Immature natural killer cell (primary cell): ENCODE data around the gene TRAK2. TPM values are rescaled to one million over a fixed set of nuclear protein-coding genes. Genes with fewer than 3 reads are reported as not detected.
A peak's percentile ranks its signal among the peaks of the same experiment; 100 is the strongest.

ENCODE experiments used
- DNase-seq, 3 donors: peaks; one replicate each; pipeline ENCODE4 v3.0.0; 2022; ENCODE audit warnings: mixed read lengths in 1 of 3
- H3K27ac Mint-ChIP-seq, 6 donors: one replicate each; pipeline ENCODE4 v1.8.0; 2020; ENCODE audit warnings: mixed read lengths in 6 of 6, mild to moderate bottlenecking in 5 of 6, inconsistent platforms in 4 of 6, moderate library complexity in 3 of 6
- H3K27me3 Mint-ChIP-seq, 3 donors: one replicate each; pipeline ENCODE4 v1.8.0; 2020 to 2021; ENCODE audit warnings: low read depth in 3 of 3, mild to moderate bottlenecking in 3 of 3, mixed read lengths in 3 of 3, moderate library complexity in 3 of 3, inconsistent platforms in 1 of 3
- H3K36me3 Mint-ChIP-seq, 3 donors: one replicate each; pipeline ENCODE4 v1.8.0; 2020; ENCODE audit warnings: mixed read lengths in 3 of 3, inconsistent platforms in 2 of 3, mild to moderate bottlenecking in 2 of 3
- H3K4me1 Mint-ChIP-seq, 2 donors: one replicate each; pipeline ENCODE4 v1.8.0; 2020; ENCODE audit warnings: inconsistent platforms in 2 of 2, mild to moderate bottlenecking in 2 of 2, mixed read lengths in 2 of 2, moderate library complexity in 1 of 2
- H3K4me3 Mint-ChIP-seq, 5 donors: one replicate each; pipeline ENCODE4 v1.8.0; 2020; ENCODE audit warnings: mild to moderate bottlenecking in 5 of 5, mixed read lengths in 5 of 5, inconsistent platforms in 3 of 5, moderate library complexity in 3 of 5
- H3K9me3 Mint-ChIP-seq, 6 donors: one replicate each; pipeline ENCODE4 v1.8.0; 2020; ENCODE audit warnings: mild to moderate bottlenecking in 6 of 6, mixed read lengths in 6 of 6, inconsistent platforms in 4 of 6, moderate library complexity in 3 of 6
- polyA plus RNA-seq, 3 donors: library from polyadenylated mRNA; unstranded; fragments of 300-500 nt; fragmentation: Illumina TruSeq; gene quantifications; one replicate each; pipeline ENCODE4 v1.2.3, GENCODE V29; 2021

TRAK2 gene
- polyA plus RNA-seq, 3 donors from 2014 or later, result 14.4 to 35.7 (median 18.7) TPM

DNA sequence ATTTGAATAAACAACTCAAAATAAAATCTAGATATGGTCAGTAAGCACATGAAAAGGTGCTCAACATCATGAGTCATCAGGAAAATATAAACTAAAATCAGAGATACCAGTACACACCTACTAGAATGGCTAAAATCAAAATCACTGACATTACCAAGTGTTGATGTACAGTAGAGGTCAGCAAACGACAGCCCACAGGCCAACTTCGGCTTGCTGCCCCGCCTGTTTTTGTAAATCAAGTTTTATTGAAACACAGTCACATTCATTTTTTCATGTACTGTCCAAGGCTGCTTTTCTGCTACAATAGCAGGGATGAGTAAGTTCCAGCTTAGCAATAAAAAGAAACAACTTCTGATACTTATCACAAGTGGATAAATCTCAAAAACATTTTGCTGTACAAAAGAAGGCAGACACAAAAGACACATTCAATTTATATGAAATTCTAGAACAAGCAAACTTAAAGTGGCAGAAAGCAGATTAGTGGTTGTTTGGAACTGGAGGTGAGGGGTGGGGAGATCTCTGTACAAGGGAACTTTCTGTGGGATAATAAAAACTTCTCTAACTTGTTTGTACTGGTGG is 32.1 kb downstream of the TRAK2 start:
- Mint-ChIP-seq H3K4me1 (peaks cover 15 to 38% of the 10 kb centered on the region in 2 donors), H3K36me3 (peaks cover 0 to 6% (median 3%) of the 10 kb centered on the region in 3 donors), H3K27ac (peak overlapping the region in 2 of 6 donors; percentile 20 to 54), H3K4me3 (no peak overlapping the region), H3K9me3 (no peaks in the 10 kb centered on the region), H3K27me3 (peaks cover 0 to 1% (median 0%) of the 10 kb centered on the region in 3 donors)
- DNase-seq, result no peak

DNA sequence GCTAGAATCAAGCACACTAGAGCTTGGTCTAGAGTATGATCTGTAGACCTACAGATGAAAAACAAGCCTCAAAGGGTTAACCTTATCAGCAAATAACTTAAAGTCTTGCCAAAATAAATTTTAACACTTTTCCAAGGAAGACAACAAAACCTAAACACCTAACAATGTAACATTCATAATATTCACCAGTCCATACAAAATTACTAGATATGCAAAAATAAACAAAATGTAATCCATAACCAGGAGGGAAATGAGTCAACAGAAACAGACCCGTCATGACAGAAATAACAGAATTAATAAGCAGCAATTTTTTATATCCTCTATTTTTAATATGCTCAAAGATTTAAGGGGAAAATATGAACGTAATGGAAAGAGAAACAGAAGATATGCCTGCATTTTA is 36.1 kb downstream of the TRAK2 start:
- no peaks in the 10 kb centered on the region for H3K27me3 Mint-ChIP-seq
- H3K27ac Mint-ChIP-seq, result no peak overlapping the region
- H3K4me1 Mint-ChIP-seq, result peaks cover 4 to 26% of the 10 kb centered on the region in 2 donors
- no peaks in the 10 kb centered on the region for H3K9me3 Mint-ChIP-seq
- no peak overlapping the region for H3K4me3 Mint-ChIP-seq
- DNase-seq, result no peak
- H3K36me3 Mint-ChIP-seq, result peaks cover 0 to 8% (median 3%) of the 10 kb centered on the region in 3 donors

DNA sequence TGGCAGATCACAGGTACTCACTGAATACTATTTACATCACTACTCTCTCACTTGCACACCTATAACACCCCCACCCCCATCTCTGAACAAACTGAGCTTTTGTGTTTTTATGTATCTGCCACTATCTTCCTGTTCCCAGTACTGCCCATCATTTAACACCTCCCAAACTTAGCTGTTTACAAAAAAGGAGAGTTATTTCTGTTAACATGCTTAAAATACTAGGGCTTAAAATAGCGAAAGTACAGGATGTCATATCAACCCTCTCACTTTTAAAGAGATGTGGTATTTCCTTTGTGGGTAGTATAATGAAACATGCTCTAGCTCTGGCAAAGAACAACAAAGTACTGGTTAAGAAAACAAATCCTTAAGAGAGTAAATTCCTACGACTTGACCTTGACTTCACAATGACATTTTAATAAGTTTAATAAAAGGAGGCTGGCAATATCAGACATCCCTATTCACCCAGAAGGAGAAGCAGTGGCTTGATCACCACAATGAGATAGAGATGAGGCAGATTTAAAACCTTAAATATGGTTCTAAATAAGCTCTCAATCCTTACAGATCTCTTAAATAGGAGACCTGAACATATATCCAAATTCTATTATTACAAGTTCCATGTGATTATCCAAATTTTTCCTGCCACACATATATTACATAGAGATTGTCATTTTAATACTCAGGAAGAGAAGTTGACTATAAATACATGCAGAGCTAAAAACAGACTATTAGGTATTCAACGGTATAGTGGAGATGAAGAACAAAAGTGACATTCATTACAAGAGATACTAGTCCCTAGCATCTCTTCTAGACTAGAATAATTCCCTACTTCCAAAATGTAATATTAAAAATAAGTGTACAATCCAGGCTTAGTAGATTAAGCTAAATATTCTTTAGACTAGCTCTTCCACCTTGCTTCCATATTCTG is 36.9 kb downstream of the TRAK2 start:
- Mint-ChIP-seq H3K4me1 (peaks cover 4 to 22% of the 10 kb centered on the region in 2 donors), H3K27me3 (no peaks in the 10 kb centered on the region), H3K27ac (no peak overlapping the region), H3K9me3 (no peaks in the 10 kb centered on the region), H3K4me3 (no peak overlapping the region), H3K36me3 (peaks cover 0 to 6% (median 0%) of the 10 kb centered on the region in 3 donors)
- peak; percentile 4 to 20 (median 19) for DNase-seq

DNA sequence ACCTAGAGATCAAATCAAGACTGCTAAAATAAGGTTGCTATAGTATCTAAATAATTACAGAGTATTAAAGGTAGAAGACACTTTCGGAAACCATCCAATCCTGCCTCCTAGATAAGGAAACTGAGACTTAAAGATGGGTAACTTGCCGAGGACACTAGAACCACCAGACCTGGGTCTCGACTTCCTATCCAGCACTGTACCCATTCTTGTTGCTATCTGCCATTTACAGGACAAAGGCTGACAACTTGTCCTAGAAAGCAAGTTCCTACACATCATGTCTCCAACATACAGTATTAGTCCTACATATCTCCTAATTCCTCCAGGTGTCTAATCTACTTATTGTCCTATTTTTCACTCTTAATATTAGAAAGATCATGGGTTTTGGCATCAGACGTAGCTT is 37.7 kb downstream of the TRAK2 start:
- Mint-ChIP-seq H3K27me3 (no peaks in the 10 kb centered on the region), H3K9me3 (no peaks in the 10 kb centered on the region), H3K4me1 (peaks cover 4 to 22% of the 10 kb centered on the region in 2 donors), H3K27ac (no peak overlapping the region), H3K4me3 (no peak overlapping the region), H3K36me3 (peaks cover 0 to 2% (median 0%) of the 10 kb centered on the region in 3 donors)
- no peak for DNase-seq

DNA sequence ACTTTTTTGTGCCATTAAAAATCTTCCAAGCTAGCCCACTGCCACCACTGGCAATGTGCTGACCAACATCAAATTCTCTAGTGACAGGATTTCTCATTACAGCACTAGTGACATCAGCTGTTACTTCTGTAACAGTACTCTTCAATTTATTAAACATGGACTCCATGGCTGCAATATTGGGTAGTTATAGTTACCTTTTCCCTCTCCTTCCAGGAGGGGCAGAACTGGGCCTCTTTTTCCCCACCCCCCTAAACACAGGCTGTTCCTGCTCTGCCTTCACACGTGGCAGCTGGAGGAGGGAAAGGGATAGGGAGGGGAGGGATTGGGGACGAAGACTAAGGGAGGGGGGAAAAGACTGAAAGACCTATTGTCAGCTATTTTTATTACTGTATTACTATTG is 38.1 kb downstream of the TRAK2 start:
- Mint-ChIP-seq H3K4me3 (no peak overlapping the region), H3K4me1 (peaks cover 4 to 22% of the 10 kb centered on the region in 2 donors), H3K27me3 (no peaks in the 10 kb centered on the region), H3K36me3 (peaks cover 0 to 2% (median 0%) of the 10 kb centered on the region in 3 donors), H3K9me3 (no peaks in the 10 kb centered on the region), H3K27ac (peak overlapping the region in 1 of 6 donors; percentile 21)
- no peak for DNase-seq

DNA sequence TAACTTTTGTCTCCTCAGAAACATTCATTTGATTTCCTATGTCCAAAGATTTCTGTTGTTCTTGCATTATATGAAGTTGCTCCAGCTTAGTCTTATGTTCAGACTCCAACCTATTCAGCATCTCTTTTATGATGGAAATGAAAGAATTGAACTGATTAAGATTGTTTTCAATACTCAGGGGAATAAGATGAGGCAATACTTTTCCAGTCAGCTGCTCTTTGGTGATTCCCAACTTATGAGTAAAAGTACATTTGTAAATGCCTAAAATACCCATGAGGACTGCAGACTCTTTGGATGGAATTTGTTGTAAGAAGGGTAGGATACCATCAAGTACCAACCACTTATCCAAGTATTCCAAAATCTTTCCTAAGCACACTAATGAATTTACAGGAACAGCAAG is 39.8 kb downstream of the TRAK2 start:
- Mint-ChIP-seq H3K36me3 (peaks cover 0 to 8% (median 0%) of the 10 kb centered on the region in 3 donors), H3K4me1 (peaks cover 5 to 32% of the 10 kb centered on the region in 2 donors), H3K4me3 (no peak overlapping the region), H3K27ac (peak overlapping the region in 1 of 6 donors; percentile 31), H3K9me3 (no peaks in the 10 kb centered on the region), H3K27me3 (no peaks in the 10 kb centered on the region)
- DNase-seq, result no peak

DNA sequence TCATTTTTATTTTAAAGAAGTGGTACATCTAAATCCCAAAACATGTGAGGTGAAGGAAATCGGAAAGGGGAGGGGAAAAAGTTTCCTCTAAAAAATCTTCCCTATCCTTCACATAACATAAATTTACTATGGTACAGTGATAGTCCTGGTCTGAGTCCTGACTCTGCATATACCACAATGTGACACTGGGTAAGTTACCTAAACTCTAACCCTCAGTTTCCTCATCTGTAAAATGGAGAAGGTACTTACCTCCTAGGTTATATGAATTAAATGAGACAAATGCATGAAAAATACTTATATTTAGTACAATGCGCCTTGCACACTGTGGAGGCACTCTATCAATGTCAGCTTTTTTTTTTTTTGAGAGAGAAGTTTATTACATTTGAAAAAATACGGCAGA is 42.3 kb downstream of the TRAK2 start:
- H3K27me3 Mint-ChIP-seq, result no peaks in the 10 kb centered on the region
- H3K4me1 Mint-ChIP-seq, result peaks cover 22 to 50% of the 10 kb centered on the region in 2 donors
- no peak overlapping the region for H3K27ac Mint-ChIP-seq

DNA sequence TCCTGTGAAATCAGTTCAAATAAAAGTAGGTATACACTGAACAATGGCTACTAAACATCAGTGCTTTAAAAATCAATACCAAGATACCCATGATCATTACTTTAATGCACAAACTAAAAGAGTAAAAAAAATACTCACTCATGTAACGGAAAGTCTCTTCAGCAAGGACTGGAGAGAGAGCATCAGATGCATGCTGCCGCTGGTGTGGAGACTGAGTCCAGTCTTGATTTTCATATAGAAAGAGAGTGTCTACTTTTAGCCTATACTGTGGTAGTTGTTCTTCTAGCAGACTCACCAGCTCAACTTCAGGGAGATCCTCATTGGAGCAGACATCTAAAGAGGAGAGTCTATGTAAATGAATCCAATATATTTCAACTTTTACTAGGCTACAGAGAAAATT is 44.0 kb downstream of the TRAK2 start:
- no peak overlapping the region for H3K4me3 Mint-ChIP-seq
- no peaks in the 10 kb centered on the region for H3K27me3 Mint-ChIP-seq
- H3K36me3 Mint-ChIP-seq, result peaks cover 0 to 8% (median 0%) of the 10 kb centered on the region in 3 donors
- peaks cover 22 to 58% of the 10 kb centered on the region in 2 donors for H3K4me1 Mint-ChIP-seq
- no peaks in the 10 kb centered on the region for H3K9me3 Mint-ChIP-seq
- no peak for DNase-seq
- H3K27ac Mint-ChIP-seq, result no peak overlapping the region

More for the DNA sequence above, 42.3 kb downstream of the TRAK2 start:
- Mint-ChIP-seq H3K9me3 (no peaks in the 10 kb centered on the region), H3K36me3 (peaks cover 0 to 8% (median 0%) of the 10 kb centered on the region in 3 donors), H3K4me3 (no peak overlapping the region)
- DNase-seq, result no peak

DNA sequence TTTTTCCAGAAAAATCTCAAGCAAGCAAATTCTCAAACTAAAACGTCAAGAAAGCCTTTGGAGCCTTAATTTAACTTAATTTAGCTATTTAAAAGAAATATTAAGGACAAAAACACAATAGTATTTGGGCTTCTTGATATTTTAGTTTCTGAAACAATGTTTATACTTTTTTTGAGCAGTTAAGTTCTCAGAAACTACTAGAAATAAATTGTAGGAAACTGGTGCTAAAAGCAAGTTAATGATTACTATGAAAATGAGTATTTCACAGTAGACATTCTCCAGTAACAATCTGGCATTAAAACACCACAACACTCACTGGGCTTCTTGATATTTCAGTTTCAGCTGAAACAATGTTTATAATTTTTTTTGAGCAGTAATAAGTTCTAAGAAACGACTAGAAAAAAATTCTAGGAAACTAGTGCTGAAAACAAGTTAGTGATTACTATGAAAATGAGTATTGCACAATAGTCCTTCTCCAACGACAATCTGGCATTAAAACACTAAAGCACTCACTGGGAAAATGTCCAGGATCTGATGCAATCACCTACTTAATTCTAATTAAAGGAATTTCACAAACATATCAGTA is 45.1 kb downstream of the TRAK2 start:
- no peak for DNase-seq
- H3K27ac Mint-ChIP-seq, result no peak overlapping the region

DNA sequence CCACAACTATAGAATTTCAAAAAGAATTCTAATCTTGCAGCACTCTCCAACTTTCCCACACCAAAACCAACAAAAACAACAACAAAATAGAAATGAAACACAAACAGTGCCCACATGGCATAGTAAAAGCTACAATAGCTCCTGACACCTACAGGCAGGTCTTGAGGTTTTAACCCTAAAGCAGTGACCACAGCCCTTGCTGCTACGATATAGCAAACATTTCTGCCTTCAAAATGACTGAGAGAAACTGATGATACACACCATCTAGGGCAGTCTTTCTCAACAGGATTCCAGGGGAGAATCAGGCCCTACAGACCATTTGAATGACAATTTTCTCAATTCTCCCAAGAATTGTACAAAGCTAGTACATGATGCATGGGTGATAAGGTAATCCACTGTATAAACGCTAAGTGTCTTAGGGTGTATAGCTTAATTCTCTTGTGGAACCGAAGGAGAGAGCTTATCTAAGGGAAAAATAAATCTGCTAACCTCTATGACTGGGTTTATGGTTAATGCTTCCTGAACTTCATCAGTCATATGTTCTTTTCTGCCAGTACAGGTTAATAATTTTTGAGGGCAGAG is 46.5 kb downstream of the TRAK2 start:
- peaks cover 20 to 41% of the 10 kb centered on the region in 2 donors for H3K4me1 Mint-ChIP-seq
- no peaks in the 10 kb centered on the region for H3K9me3 Mint-ChIP-seq
- peak overlapping the region in 1 of 5 donors; percentile 4 for H3K4me3 Mint-ChIP-seq
- peaks cover 0 to 5% (median 0%) of the 10 kb centered on the region in 3 donors for H3K36me3 Mint-ChIP-seq
- H3K27ac Mint-ChIP-seq, result peak overlapping the region in 2 of 6 donors; percentile 6 to 21
- DNase-seq, result no peak
- no peaks in the 10 kb centered on the region for H3K27me3 Mint-ChIP-seq

More for the DNA sequence above, 45.1 kb downstream of the TRAK2 start:
- Mint-ChIP-seq H3K4me3 (no peak overlapping the region), H3K9me3 (no peaks in the 10 kb centered on the region), H3K36me3 (peaks cover 0 to 6% (median 0%) of the 10 kb centered on the region in 3 donors), H3K27me3 (no peaks in the 10 kb centered on the region), H3K4me1 (peaks cover 22 to 48% of the 10 kb centered on the region in 2 donors)

DNA sequence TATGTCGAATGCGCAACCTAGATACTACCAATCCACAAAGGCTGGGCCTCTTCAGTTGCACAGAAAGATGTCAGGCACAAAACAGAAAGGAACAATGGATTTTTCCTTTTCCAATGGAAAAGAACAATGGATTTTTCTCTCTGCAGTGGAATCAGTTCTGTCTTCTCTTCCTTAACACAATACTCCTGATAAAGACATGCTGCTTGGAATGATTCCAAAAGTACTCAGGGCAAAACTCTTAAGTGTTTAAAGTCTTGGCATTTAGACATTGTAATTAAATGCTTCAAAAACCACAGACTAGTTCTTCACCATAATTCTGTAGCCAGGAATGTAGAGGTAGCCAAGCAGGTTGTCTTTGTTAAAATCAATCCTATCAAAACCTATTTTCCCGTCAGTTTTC is 47.4 kb downstream of the TRAK2 start:
- H3K4me1 Mint-ChIP-seq, result peaks cover 20 to 41% of the 10 kb centered on the region in 2 donors
- DNase-seq, result no peak
- peaks cover 0 to 5% (median 0%) of the 10 kb centered on the region in 3 donors for H3K36me3 Mint-ChIP-seq
- no peak overlapping the region for H3K27ac Mint-ChIP-seq
- H3K27me3 Mint-ChIP-seq, result no peaks in the 10 kb centered on the region
- no peaks in the 10 kb centered on the region for H3K9me3 Mint-ChIP-seq
- no peak overlapping the region for H3K4me3 Mint-ChIP-seq

DNA sequence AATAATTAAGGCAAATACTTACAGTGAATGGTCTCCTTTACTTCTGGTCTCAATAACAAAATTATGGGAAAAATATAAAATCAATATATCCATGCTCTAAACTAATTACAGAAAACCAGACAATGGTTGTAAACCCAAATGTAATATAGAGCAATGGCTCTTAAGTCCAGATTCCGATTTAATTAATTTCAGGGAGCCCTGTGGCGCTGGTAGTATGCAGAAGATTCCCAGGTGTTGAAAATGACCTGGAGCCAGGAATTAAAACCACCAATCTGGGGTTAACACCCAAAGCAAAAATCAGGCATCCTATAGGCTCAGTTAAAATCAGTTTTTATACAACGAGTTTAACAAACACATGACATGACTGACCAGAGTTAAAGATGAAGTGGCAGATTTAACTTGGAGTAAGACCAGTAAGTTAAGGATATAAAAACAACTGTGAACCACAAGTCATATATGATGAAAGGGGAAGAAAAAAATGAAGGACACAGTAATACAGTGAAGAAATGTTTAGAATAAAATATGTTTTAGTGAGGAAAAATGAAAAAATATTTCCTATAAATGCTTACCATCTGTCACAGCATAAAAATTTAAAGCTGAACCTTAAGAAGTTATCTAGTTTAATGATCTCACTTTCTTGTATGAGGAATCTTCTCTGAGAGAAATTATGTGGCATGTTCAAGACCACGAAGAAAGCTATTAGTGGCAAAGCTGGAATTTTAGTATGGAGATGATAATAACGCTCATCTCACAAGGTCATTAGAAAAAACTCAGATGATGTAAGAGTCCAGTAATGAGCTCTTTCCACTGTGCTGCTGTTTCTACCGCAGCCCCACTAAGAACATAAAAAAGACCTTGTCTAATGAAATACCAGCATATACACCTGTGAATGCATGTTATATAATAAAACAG is 48.4 kb downstream of the TRAK2 start:
- no peak overlapping the region for H3K4me3 Mint-ChIP-seq
- H3K36me3 Mint-ChIP-seq, result peaks cover 0 to 8% (median 0%) of the 10 kb centered on the region in 3 donors
- H3K9me3 Mint-ChIP-seq, result no peaks in the 10 kb centered on the region
- no peak for DNase-seq
- H3K4me1 Mint-ChIP-seq, result peaks cover 20 to 41% of the 10 kb centered on the region in 2 donors
- H3K27ac Mint-ChIP-seq, result peak overlapping the region in 1 of 6 donors; percentile 6
- H3K27me3 Mint-ChIP-seq, result no peaks in the 10 kb centered on the region

DNA sequence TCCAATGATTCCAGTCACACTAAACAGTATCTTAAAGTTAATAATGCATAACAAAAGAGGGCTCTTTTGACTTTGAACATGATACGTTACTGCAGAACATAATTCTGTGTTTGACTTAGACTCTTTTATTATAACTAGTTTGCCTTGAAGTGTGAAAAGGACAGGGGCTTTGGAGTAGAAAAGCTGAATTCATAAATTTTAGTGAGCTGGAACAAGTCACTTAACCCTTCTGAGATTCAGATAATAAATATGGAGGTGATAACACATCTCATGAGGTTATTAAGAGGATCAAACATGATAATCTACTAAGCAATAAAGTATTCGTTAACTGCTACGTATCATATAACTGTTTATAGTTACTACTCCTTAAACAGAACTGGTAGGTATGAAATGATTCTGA is 49.4 kb downstream of the TRAK2 start:
- no peaks in the 10 kb centered on the region for H3K27me3 Mint-ChIP-seq

More for the DNA sequence above, 49.4 kb downstream of the TRAK2 start:
- H3K27ac Mint-ChIP-seq, result no peak overlapping the region
- no peak for DNase-seq
- no peaks in the 10 kb centered on the region for H3K9me3 Mint-ChIP-seq
- H3K4me1 Mint-ChIP-seq, result peaks cover 20 to 35% of the 10 kb centered on the region in 2 donors
- H3K4me3 Mint-ChIP-seq, result no peak overlapping the region
- H3K36me3 Mint-ChIP-seq, result peaks cover 0 to 12% (median 0%) of the 10 kb centered on the region in 3 donors
